SJCRH30 (cell line): ENCODE results near the gene GJB5. TPM values are rescaled to one million over a fixed set of nuclear protein-coding genes. Genes with fewer than 3 reads are reported as not detected.
A peak's percentile ranks its signal among the peaks of the same experiment; 100 is the strongest.

ENCODE experiments used
- DNase-seq, 2 experiments: peaks; one replicate each; pipeline ENCODE4 v3.0.0-alpha.2; 2015 to 2020
- H3K27ac ChIP-seq: fragments of 250-450 bp; sonication (Bioruptor Pico); 2 replicates; pipeline ENCODE4 v1.5.1; 2020; ENCODE audit warnings: mild to moderate bottlenecking, moderate library complexity
- H3K27me3 ChIP-seq: fragments of 250-450 bp; sonication (Bioruptor Pico); 2 replicates; pipeline ENCODE4 v1.5.1; 2020; ENCODE audit warnings: mild to moderate bottlenecking, moderate library complexity
- H3K36me3 ChIP-seq: fragments of 250-450 bp; sonication (Bioruptor Pico); 2 replicates; pipeline ENCODE4 v1.5.1; 2020; ENCODE audit warnings: mild to moderate bottlenecking, moderate library complexity
- H3K4me1 ChIP-seq: fragments of 250-450 bp; sonication (Bioruptor Pico); 2 replicates; pipeline ENCODE4 v1.5.1; 2020; ENCODE audit warnings: mild to moderate bottlenecking, moderate library complexity
- H3K4me3 ChIP-seq: fragments of 250-450 bp; sonication (Bioruptor Pico); 2 replicates; pipeline ENCODE4 v1.5.1; 2020; ENCODE audit warnings: mild to moderate bottlenecking, moderate library complexity
- H3K9me3 ChIP-seq: fragments of 250-450 bp; sonication (Bioruptor Pico); replicated peaks from 2 replicates; pipeline ENCODE4 v1.5.1; 2020; ENCODE audit warnings: mild to moderate bottlenecking, moderate library complexity
- total RNA-seq: library from RNA; depleted of rRNA; stranded (reverse); fragments of >200 nt; shearing (Covaris generic); gene quantifications from 2 replicates; pipeline ENCODE4 v1.2.3, GENCODE V29; 2014

Gene GJB5
- total RNA-seq, 1 experiment from 2014 or later, result not detected

DNA sequence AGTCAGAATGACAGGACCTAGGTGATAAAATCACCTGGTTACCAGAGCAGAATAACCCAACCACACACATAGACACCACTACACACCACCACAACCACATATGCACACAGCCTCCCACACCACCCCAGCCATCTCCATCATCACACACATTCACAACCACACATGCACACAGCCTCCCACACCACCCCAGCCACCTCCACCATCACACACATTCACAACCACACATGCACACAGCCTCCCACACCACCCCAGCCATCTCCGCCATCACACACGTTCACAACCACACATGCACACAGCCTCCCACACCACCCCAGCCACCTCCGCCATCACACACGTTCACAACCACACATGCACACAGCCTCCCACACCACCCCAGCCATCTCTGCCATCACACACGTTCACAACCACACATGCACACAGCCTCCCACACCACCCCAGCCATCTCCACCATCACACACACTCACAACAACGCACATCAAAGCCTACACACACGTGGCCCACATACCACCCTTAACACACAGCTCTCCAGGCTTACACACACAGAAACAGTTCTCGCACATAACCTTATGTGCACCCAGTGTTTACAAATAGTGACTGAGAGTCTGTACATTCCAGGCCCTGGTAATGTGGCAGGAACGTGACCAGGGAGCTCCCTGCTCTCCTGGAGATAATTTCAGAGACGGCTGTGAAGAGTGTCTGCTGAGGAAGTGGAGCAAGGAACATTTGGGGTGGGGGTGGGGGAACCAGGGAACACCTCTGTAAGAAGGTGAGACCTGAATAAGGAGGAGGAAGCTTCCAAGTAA, 22.9 kb downstream of the GJB5 start:
- Histone ChIP-seq H3K4me1 (no peaks in the 10 kb centered on the region), H3K27ac (no peak overlapping the region), H3K27me3 (peaks cover 18% of the 10 kb centered on the region; the same call in 1 of the 2 replicates), H3K36me3 (no peaks in the 10 kb centered on the region), H3K9me3 (no peaks in the 10 kb centered on the region), H3K4me3 (no peak overlapping the region)
- no peak for DNase-seq

DNA sequence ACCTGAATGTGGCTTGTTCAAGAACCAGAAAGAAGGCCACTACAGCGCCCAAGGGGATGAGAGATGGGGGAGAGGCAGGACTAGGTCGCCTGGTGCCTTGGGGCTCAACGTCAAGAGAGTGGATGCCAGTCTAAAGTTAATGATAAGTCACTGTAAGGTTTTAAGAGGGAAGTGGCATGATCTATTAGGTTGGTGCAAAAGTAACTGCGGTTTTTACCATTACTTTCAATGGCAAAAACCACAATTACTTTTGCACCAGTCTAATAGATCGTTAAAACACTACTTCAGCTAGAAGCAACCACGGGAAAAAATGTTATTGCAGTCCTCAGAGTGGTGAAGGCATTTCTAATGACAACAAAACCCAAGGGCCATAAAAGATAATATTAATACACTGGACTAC, 23.5 kb downstream of the GJB5 start:
- H3K27ac ChIP-seq, result no peak overlapping the region
- no peak for DNase-seq
- H3K27me3 ChIP-seq, result peaks cover 18% of the 10 kb centered on the region; the same call in 1 of the 2 replicates
- H3K36me3 ChIP-seq, result no peaks in the 10 kb centered on the region
- H3K4me1 ChIP-seq, result no peaks in the 10 kb centered on the region
- H3K4me3 ChIP-seq, result no peak overlapping the region
- no peaks in the 10 kb centered on the region for H3K9me3 ChIP-seq

DNA sequence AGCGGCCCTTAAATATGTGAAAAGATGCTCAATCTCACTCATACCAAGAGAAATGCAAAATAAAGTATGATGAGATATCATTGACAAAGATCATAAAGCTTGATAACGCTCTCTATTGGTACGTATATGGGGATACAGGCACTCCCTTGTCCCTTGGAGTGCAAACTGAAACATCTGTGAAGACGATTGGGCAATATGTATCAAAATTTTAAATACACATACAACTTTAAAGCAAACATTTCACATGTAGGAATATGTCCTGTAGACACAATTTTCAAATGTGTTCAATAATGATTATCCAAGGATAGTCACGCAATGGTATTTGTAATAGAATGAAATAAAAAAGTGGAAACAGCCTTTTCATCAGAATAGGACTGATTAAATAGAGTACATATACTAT, 24.2 kb downstream of the GJB5 start:
- Histone ChIP-seq H3K4me1 (no peaks in the 10 kb centered on the region), H3K4me3 (no peak overlapping the region), H3K27ac (no peak overlapping the region), H3K9me3 (no peaks in the 10 kb centered on the region), H3K27me3 (peaks cover 18% of the 10 kb centered on the region; the same call in 1 of the 2 replicates), H3K36me3 (no peaks in the 10 kb centered on the region)
- no peak for DNase-seq

DNA sequence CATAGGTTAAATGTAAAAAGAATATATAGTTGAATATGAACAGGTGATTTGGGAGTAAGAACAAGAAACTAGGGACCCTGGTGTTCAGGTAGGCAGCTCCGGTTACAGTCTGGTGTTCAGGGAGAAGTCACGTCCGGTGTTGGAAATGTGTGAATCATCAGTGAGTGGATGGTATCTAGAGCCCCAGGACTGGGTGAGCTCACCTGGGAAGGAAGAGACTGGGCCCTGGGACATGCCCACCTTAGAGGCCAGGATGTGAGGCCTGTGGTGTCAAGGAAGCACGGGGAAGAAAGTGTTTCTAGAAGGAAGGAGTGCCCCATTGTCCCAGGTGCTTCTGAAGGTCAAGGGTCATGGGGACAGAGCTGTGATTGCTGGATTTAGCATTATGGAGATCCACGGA, 24.7 kb downstream of the GJB5 start:
- Histone ChIP-seq H3K36me3 (no peaks in the 10 kb centered on the region), H3K4me3 (no peak overlapping the region), H3K4me1 (no peaks in the 10 kb centered on the region), H3K27me3 (peaks cover 18% of the 10 kb centered on the region; the same call in 1 of the 2 replicates), H3K9me3 (no peaks in the 10 kb centered on the region), H3K27ac (no peak overlapping the region)
- no peak for DNase-seq

DNA sequence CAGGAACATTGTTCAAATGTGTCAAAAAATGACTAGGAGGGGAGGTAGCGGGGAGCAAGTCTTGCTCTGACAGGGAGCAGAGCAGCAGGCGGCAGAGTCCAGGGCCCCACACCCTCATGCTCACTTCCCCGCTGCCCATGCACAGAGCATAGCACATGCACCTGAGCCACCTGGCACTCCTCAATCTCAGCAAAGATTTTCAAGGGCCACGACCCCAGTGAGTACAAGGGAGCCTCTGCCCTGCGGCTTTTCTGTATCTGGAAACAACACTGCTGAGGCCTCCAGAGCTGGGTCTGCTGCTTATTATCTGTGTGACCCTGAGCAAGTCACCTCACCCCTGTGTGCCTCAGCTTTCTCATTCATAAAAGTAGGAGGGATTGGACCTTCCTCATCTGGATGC, 25.1 kb downstream of the GJB5 start:
- Histone ChIP-seq H3K27me3 (peaks cover 16% of the 10 kb centered on the region; the same call in 1 of the 2 replicates), H3K4me1 (no peaks in the 10 kb centered on the region), H3K27ac (no peak overlapping the region), H3K36me3 (no peaks in the 10 kb centered on the region), H3K9me3 (no peaks in the 10 kb centered on the region), H3K4me3 (no peak overlapping the region)
- no peak for DNase-seq

DNA sequence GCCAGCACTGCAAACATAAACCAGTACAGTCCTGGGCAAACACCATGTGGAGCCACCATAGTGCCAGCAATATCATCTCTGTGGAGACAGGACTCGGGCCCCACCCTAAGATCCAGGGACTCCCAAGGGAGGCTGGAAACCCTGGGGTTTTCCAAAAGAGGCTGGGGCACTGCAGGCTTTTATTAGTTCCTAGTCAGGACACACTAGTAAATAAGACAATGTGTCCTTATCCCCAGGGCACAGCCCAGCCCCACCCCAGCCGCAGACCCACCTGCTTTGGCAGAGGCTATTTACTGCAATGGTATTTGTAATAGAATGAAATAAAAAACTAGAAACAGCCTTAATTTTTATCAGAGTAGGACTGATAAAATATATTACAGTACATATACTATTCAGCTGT, 25.7 kb downstream of the GJB5 start:
- H3K4me3 ChIP-seq, result no peak overlapping the region
- no peaks in the 10 kb centered on the region for H3K4me1 ChIP-seq
- no peaks in the 10 kb centered on the region for H3K36me3 ChIP-seq
- H3K27ac ChIP-seq, result no peak overlapping the region
- H3K9me3 ChIP-seq, result no peaks in the 10 kb centered on the region
- peaks cover 15% of the 10 kb centered on the region; the same call in 1 of the 2 replicates for H3K27me3 ChIP-seq
- no peak for DNase-seq

DNA sequence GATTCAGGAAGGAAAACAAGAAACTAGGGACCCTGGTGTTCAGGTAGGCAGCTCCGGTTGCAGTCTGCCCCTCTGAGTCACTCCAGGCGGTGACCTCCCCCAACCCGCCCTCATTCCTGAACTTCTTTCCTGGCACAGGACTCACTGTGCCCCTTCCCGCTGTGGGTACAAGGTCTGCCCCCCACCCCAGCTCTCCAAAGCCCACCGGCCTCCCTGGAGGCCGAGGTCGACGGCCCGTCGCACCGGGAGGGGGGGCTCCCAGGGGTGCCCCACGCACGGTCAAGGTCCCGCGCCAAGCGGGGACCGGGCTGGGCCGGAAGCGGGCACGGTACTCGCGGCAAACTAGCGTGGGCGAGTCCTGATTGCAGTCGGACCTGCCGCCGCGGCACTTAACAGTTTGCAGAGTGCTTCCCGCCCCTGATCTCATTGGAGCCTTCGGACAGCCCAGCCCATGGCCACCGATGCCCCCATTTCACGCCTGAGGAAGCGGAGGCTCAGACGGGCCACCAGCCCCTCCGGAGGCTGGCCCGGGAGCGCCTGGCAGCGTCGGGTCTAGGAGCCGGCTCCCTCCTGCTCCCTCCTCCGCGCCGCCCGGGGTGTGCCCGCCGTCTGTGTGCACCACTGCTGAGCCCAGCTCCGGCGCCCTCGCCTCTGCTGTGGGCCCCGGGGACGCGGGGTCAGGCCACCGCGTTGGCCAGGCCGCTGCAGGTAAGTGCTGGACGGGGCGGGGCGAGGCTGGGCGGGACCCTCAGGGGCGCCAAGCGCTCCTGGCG, 26.4 kb downstream of the GJB5 start, which contains the start of gene GJB3:
GJB3 (plus strand) TSS at position 144 of the 773 bp plus-strand sequence. CDS start 3,549 bp downstream, outside the sequence.
- no peak within 1 kb of the TSS for H3K27ac ChIP-seq
- DNase-seq, result no peak
- no peaks in the 10 kb centered on the region for H3K36me3 ChIP-seq
- peaks cover 10% of the 10 kb centered on the region; the same call in 1 of the 2 replicates for H3K27me3 ChIP-seq
- no peak within 1 kb of the TSS for H3K4me3 ChIP-seq
- H3K9me3 ChIP-seq, result no peaks in the 10 kb centered on the region
- no peaks in the 10 kb centered on the region for H3K4me1 ChIP-seq

DNA sequence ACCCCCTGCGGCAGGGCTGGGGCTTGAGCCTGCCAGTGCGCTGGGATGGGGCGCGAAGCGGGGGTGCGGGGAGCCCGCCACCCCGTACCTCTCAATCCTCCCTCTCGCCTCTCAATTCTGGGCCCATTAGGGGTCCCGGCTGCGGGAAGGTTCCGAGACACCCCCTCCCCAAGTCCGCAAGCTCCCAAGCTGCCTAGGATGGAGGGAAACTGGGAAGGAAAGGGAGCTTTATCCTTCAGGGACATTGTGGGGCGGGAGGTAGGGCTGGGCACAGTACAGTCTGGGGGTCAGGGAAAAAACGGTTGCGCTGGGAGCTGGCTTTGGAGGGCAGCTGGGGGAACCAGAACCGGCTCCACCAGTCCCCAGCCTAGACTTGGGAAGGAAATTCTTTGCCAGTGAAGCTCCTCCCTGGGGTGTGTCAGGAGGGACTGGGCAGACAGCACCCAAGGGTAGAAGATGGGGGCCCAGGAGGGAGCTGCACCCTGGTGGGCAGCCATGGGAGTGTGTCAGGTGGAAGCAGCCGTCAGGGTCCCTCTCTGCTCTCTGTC, 27.1 kb downstream of the GJB5 start:
- Histone ChIP-seq H3K4me1 (no peaks in the 10 kb centered on the region), H3K9me3 (no peaks in the 10 kb centered on the region), H3K4me3 (no peak overlapping the region), H3K27ac (no peak overlapping the region), H3K27me3 (peaks cover 10% of the 10 kb centered on the region; the same call in 1 of the 2 replicates), H3K36me3 (no peaks in the 10 kb centered on the region)
- DNase-seq, result no peak

DNA sequence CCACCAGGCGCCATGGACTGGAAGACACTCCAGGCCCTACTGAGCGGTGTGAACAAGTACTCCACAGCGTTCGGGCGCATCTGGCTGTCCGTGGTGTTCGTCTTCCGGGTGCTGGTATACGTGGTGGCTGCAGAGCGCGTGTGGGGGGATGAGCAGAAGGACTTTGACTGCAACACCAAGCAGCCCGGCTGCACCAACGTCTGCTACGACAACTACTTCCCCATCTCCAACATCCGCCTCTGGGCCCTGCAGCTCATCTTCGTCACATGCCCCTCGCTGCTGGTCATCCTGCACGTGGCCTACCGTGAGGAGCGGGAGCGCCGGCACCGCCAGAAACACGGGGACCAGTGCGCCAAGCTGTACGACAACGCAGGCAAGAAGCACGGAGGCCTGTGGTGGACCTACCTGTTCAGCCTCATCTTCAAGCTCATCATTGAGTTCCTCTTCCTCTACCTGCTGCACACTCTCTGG, 29.9 kb downstream of the GJB5 start:
- DNase-seq, result no peak
- H3K36me3 ChIP-seq, result no peaks in the 10 kb centered on the region
- no peak overlapping the region for H3K27ac ChIP-seq
- no peak overlapping the region for H3K4me3 ChIP-seq
- H3K27me3 ChIP-seq, result peaks cover 8% of the 10 kb centered on the region; the same call in 1 of the 2 replicates
- H3K9me3 ChIP-seq, result no peaks in the 10 kb centered on the region
- H3K4me1 ChIP-seq, result no peaks in the 10 kb centered on the region

DNA sequence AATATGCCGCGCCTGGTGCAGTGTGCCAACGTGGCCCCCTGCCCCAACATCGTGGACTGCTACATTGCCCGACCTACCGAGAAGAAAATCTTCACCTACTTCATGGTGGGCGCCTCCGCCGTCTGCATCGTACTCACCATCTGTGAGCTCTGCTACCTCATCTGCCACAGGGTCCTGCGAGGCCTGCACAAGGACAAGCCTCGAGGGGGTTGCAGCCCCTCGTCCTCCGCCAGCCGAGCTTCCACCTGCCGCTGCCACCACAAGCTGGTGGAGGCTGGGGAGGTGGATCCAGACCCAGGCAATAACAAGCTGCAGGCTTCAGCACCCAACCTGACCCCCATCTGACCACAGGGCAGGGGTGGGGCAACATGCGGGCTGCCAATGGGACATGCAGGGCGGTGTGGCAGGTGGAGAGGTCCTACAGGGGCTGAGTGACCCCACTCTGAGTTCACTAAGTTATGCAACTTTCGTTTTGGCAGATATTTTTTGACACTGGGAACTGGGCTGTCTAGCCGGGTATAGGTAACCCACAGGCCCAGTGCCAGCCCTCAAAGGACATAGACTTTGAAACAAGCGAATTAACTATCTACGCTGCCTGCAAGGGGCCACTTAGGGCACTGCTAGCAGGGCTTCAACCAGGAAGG, 30.5 kb downstream of the GJB5 start:
- Histone ChIP-seq H3K4me3 (no peak overlapping the region), H3K27ac (no peak overlapping the region), H3K27me3 (peaks cover 2% of the 10 kb centered on the region; the same call in 1 of the 2 replicates), H3K4me1 (no peaks in the 10 kb centered on the region), H3K36me3 (no peaks in the 10 kb centered on the region), H3K9me3 (no peaks in the 10 kb centered on the region)
- no peak for DNase-seq

DNA sequence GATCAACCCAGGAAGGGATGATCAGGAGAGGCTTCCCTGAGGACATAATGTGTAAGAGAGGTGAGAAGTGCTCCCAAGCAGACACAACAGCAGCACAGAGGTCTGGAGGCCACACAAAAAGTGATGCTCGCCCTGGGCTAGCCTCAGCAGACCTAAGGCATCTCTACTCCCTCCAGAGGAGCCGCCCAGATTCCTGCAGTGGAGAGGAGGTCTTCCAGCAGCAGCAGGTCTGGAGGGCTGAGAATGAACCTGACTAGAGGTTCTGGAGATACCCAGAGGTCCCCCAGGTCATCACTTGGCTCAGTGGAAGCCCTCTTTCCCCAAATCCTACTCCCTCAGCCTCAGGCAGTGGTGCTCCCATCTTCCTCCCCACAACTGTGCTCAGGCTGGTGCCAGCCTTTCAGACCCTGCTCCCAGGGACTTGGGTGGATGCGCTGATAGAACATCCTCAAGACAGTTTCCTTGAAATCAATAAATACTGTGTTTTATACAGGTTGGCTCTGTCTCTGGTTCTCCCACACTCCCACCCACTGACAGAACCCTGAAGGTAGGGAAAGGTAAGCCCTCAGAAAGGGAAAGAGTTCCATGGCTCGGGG, 31.1 kb downstream of the GJB5 start:
- Histone ChIP-seq H3K9me3 (no peaks in the 10 kb centered on the region), H3K27me3 (no peaks in the 10 kb centered on the region; the same call in 1 of the 2 replicates), H3K36me3 (no peaks in the 10 kb centered on the region), H3K27ac (no peak overlapping the region), H3K4me3 (no peak overlapping the region), H3K4me1 (no peaks in the 10 kb centered on the region)
- DNase-seq, result no peak

DNA sequence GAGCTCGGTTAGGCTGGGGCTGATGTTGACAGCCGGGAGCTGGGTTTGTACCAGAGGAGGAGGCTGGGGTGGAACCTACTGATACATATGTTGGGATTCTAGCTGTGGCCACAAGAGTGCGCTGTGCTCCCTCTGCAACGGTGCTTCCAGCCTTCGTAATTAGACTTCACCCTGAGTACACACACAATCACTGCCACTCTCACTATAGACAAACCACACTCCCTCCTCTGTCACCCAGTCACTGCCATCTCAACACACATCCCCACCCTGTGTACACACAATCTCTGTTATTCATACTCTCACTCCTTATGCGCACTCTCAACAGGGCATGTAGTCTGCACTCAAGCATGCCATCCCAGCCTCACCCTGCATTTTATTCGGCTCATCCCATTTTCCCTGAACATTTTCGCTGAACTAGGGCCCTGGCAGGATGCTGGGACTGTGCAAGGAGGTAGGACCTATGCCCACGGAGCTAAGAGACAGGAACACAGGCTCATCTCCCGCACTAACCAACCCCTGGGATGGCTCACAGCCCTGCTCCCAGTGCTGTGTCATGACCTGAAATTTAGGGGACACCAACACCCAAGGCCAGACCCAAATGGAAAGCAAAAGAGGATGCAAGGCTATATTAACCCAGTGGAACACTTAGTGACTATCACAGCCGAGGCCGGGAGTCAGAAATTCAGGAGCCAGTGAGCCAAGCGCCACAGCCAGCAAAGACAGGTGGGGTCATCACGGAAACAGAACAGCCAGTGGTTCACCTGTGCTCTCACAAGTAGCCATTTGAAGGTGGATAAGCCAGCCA, 31.9 kb downstream of the GJB5 start:
- Histone ChIP-seq H3K27me3 (no peaks in the 10 kb centered on the region; the same call in 1 of the 2 replicates), H3K4me3 (no peak overlapping the region), H3K4me1 (no peaks in the 10 kb centered on the region), H3K27ac (no peak overlapping the region), H3K36me3 (no peaks in the 10 kb centered on the region), H3K9me3 (no peaks in the 10 kb centered on the region)
- DNase-seq, result peak; percentile 65 to 84
